ENCODE measurements around the gene PTK6. TPM values are rescaled to one million over a fixed set of nuclear protein-coding genes. Genes with fewer than 3 reads are reported as not detected.

The PTK6 gene
- total RNA-seq, 2 experiments from 2014 or later, result 0.19 to 0.22 TPM

GRCh38 chr20:63498960-63499337 lies 38.2 kb downstream of the PTK6 start, which contains the start of gene EEF1A2:
TSS of gene EEF1A2 (minus strand) at chr20:63499083. CDS start at chr20:63497763, 1,320 bp downstream.
- Histone ChIP-seq H3K4me3 (ENCODE audit: low read length) (peak within 1 kb of the TSS; percentile 24), H3K27me3 (ENCODE audit: control insufficient read depth in 1 of 2, insufficient read depth in 2 of 2, low read length in 2 of 2) (peaks cover 26 to 34% of the 10 kb centered on the region in 2 experiments), H3K4me1 (ENCODE audit: insufficient read depth, low read length) (peaks cover 33% of the 10 kb centered on the region), H3K36me3 (ENCODE audit: insufficient read depth, low read length) (no peaks in the 10 kb centered on the region), H3K27ac (ENCODE audit: low read depth in 1 of 2, low read length in 2 of 2) (no peak within 1 kb of the TSS), H3K9me3 (ENCODE audit: control insufficient read depth in 1 of 2, insufficient read depth in 1 of 2, low read length in 2 of 2) (peaks cover 0 to 15% of the 10 kb centered on the region in 2 experiments)
- Mint-ChIP-seq H3K36me3 (ENCODE audit: low read depth) (no peaks in the 10 kb centered on the region), H3K4me3 (no peak within 1 kb of the TSS), H3K27ac (no peak within 1 kb of the TSS), H3K27me3 (peaks cover 25% of the 10 kb centered on the region), H3K4me1 (ENCODE audit: low read depth) (peaks cover 5% of the 10 kb centered on the region), H3K9me3 (no peaks in the 10 kb centered on the region)
- ATAC-seq (ENCODE audit: poor library complexity), result peak; percentile 81
- DNase-seq, result peak in 13 of 14 experiments; percentile 29 to 85 (median 50)
- POLR2A ChIA-PET, result no interaction called here
- intact Hi-C loops (cut with DNase I, micrococcal nuclease), result loop anchor here in 1 of 2 experiments (5.0 kb wide), 1 partner anchor 623 kb away; no protein-coding TSS in a partner anchor
- CTCF ChIA-PET, result no interaction called here
- TF ChIP-seq CTCF (IDR thresholded peaks at IDR 0.05), result no peak

GRCh38 chr20:63497946-63498935 lies 38.9 kb downstream of the PTK6 start:
- ATAC-seq (ENCODE audit: poor library complexity), result no peak
- POLR2A ChIA-PET, result no interaction called here
- H3K4me1 ChIP-seq (ENCODE audit: insufficient read depth, low read length), result peaks cover 33% of the 10 kb centered on the region
- Mint-ChIP-seq H3K27ac (no peak overlapping the region), H3K36me3 (ENCODE audit: low read depth) (no peaks in the 10 kb centered on the region), H3K4me1 (ENCODE audit: low read depth) (peaks cover 5% of the 10 kb centered on the region), H3K4me3 (no peak overlapping the region), H3K9me3 (no peaks in the 10 kb centered on the region), H3K27me3 (peaks cover 20% of the 10 kb centered on the region)
- no peak for TF ChIP-seq CTCF (IDR thresholded peaks at IDR 0.05)
- peaks cover 26 to 32% of the 10 kb centered on the region in 2 experiments for H3K27me3 ChIP-seq (ENCODE audit: control insufficient read depth in 1 of 2, insufficient read depth in 2 of 2, low read length in 2 of 2)
- no peaks in the 10 kb centered on the region for H3K36me3 ChIP-seq (ENCODE audit: insufficient read depth, low read length)
- CTCF ChIA-PET, result interaction anchor here (1.7 kb wide), 1 partner anchor 20 kb away, joined by 4 read pairs; no protein-coding TSS in a partner anchor
- DNase-seq, result peak in 1 of 14 experiments; percentile 53
- no peak overlapping the region for H3K4me3 ChIP-seq (ENCODE audit: low read length)
- intact Hi-C loops (cut with DNase I, micrococcal nuclease), result loop anchor here in 1 of 2 experiments (2.0 to 5.0 kb wide), 3 partner anchors 299 to 624 kb away; no protein-coding TSS in a partner anchor
- H3K27ac ChIP-seq (ENCODE audit: low read depth in 1 of 2, low read length in 2 of 2), result no peak overlapping the region
- peaks cover 0 to 10% of the 10 kb centered on the region in 2 experiments for H3K9me3 ChIP-seq (ENCODE audit: control insufficient read depth in 1 of 2, insufficient read depth in 1 of 2, low read length in 2 of 2)

GRCh38 chr20:63497138-63497945 lies 39.8 kb downstream of the PTK6 start:
- no peak for TF ChIP-seq CTCF (IDR thresholded peaks at IDR 0.05)
- Histone ChIP-seq H3K27ac (ENCODE audit: low read depth in 1 of 2, low read length in 2 of 2) (no peak overlapping the region), H3K9me3 (ENCODE audit: control insufficient read depth in 1 of 2, insufficient read depth in 1 of 2, low read length in 2 of 2) (peaks cover 0 to 14% of the 10 kb centered on the region in 2 experiments), H3K27me3 (ENCODE audit: control insufficient read depth in 1 of 2, insufficient read depth in 2 of 2, low read length in 2 of 2) (peaks cover 26 to 32% of the 10 kb centered on the region in 2 experiments), H3K36me3 (ENCODE audit: insufficient read depth, low read length) (no peaks in the 10 kb centered on the region), H3K4me3 (ENCODE audit: low read length) (no peak overlapping the region), H3K4me1 (ENCODE audit: insufficient read depth, low read length) (peaks cover 33% of the 10 kb centered on the region)
- ChIA-PET CTCF (interaction anchor here (1.2 to 2.2 kb wide), 6 partner anchors 10 to 477 kb away, joined by 3 to 11 read pairs (median 4); partner anchors contain the start of genes PPDPF, PTK6 and RTEL1), POLR2A (interaction anchor here (1.8 kb wide), 1 partner anchor 23 kb away, joined by 16 read pairs; the partner anchor contains the start of gene PPDPF)
- H3K36me3 Mint-ChIP-seq (ENCODE audit: low read depth), result no peaks in the 10 kb centered on the region
- intact Hi-C loops (cut with DNase I, micrococcal nuclease), result loop anchor here in 1 of 2 experiments (2.0 to 5.0 kb wide), 3 partner anchors 299 to 625 kb away; no protein-coding TSS in a partner anchor
- no peaks in the 10 kb centered on the region for H3K9me3 Mint-ChIP-seq
- peak overlapping the region; percentile 58 for H3K4me3 Mint-ChIP-seq
- no peak overlapping the region for H3K27ac Mint-ChIP-seq
- peak in 1 of 14 experiments; percentile 38 for DNase-seq
- ATAC-seq (ENCODE audit: poor library complexity), result no peak
- H3K27me3 Mint-ChIP-seq, result peaks cover 22% of the 10 kb centered on the region
- H3K4me1 Mint-ChIP-seq (ENCODE audit: low read depth), result peaks cover 5% of the 10 kb centered on the region

Measured in CD4-positive, alpha-beta T cell (primary cell).